NCI-H1417 treated with DMSO at 0.1 percent for 48 hours (cell line): ENCODE results near the gene ARHGAP9.
"Not testable (repeated sequence)": the region's sequence is repeated elsewhere in the genome, so short reads cannot be mapped to it uniquely, and the experiment has no call there.

ENCODE experiments used
- DNase-seq: peaks from one replicate; lab custom pipeline; 2025; lab: John Stamatoyannopoulos, UW

The ARHGAP9 gene

DNA sequence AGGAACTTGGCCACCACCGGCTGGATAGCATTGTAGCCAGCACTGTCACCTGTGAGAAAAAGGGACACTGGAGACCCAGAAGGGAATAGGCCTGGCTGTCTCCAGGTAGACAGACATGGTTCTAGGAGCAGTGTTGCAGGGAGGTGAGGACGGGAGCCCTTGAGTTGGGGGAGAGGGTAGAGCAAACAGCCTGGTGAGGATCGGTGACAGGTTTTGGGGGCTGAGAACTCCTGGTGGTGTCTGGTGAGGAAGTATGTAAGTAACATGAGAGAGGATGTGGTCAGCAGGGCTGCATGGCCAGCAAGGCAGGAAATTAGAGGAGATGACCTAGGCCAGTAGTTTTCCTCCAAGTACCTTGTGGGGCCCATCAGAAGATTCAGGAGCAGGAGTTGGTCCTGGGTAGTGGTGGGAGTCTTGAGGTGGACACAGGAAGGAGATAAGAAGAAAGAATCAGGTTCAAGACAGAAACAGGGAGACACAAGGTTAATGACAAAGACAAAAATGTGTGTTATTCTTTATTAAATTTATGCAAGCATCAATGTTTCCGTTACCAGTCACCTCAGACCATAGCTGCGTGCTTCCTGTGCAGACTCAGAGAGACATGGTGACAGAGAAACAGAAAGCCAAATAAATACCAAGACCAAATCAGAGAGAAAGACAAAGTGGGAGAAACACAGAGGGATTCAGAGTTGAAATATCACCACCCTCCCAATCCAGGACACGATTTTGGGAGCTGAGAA, at the start of gene ARHGAP9:
ARHGAP9 (minus strand) TSS at position 491 of the 740 bp plus-strand sequence; CDS start at position 31, 460 bp downstream.
- DNase-seq, result no peak

DNA sequence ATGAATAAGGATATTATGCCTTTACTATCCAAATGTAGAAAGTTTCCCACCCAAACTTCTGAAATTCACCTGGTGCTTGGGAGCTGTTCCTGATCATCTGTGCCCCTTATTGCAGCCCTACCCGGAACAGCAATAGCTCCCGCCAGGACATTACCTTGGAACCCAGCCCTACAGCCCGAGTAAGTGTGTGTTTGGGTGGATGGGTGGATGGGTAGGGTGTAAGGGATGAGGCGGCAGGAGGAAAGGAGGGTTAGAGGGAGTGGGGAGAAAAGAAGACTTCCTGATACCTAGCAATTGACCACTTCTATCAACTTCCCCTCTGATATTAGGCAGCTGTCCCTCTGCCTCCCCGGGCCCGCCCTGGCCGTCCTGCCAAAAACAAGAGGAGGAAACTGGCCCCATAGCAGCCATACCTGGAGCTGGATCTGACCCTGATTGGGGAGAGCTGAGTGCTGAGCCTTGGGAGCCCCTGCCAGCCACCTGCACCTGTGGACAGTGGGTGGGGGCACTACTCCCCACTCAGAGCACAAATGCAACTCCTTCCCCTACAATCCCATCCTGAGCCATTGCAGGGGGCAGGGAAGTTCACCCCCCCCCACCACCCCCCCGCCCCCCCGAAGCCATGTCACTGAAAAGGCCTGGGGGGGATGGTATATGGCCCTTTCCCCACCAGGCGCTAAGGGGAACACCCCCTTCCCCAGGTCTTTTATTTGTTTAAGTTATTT, 49.3 kb upstream of the ARHGAP9 start:
- no peak for DNase-seq

DNA sequence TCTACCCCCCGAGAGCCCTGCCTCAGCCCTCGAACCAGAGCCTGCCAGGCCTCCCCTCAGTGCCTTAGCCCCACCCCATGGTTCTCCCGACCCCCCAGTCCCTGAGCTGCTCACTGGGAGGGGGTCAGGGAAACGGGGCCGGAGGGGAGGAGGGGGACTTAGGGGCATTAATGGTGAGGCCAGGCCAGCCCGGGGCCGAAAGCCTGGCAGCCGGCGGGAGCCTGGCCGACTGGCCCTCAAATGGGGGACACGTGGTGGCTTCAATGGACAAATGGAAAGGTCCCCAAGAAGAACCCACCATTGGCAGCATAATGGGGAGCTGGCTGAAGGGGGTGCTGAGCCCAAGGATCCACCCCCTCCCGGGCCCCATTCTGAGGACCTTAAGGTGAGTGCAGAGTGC, 48.5 kb upstream of the ARHGAP9 start:
- DNase-seq, result no peak

DNA sequence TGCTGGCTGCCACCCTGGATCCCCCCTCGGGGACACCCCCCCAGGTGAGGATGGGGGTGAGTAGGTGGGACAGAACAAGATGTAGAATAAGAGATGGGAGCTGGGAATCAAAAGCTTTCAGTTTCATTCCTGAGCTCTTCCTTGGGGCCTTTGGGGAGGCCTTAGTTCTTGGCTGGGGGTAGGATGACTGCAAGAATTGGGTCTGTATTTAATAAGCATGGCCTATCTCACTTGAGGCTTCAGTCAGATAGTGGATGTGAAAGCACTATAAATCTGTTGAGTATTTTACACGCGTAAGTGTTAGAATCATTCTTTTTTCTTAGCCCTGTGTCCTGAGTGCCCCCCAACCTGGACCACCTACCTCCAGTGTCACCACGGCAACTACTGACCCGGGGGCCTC, 47.5 kb upstream of the ARHGAP9 start:
- DNase-seq, result no peak

DNA sequence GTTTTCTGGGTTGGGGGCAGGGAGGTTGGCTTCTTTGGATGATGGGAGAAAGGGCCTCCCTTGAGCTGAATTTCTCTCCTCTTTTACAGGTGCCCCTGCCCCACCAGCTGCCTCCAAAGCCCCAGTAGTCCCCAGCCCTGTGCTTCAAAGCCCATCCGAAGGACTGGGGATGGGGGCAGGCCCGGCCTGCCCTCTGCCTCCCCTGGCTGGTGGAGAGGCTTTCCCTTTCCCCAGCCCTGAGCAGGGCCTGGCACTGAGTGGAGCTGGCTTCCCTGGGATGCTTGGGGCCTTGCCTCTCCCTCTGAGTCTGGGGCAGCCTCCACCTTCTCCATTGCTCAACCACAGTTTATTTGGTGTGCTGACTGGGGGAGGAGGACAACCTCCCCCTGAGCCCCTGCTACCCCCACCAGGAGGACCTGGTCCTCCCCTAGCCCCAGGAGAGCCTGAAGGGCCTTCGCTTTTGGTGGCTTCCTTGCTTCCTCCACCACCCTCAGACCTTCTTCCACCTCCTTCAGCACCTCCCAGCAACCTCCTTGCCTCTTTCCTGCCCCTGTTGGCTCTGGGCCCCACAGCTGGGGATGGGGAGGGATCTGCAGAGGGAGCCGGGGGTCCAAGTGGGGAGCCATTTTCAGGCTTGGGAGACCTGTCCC, 46.9 kb upstream of the ARHGAP9 start:
- no peak for DNase-seq

DNA sequence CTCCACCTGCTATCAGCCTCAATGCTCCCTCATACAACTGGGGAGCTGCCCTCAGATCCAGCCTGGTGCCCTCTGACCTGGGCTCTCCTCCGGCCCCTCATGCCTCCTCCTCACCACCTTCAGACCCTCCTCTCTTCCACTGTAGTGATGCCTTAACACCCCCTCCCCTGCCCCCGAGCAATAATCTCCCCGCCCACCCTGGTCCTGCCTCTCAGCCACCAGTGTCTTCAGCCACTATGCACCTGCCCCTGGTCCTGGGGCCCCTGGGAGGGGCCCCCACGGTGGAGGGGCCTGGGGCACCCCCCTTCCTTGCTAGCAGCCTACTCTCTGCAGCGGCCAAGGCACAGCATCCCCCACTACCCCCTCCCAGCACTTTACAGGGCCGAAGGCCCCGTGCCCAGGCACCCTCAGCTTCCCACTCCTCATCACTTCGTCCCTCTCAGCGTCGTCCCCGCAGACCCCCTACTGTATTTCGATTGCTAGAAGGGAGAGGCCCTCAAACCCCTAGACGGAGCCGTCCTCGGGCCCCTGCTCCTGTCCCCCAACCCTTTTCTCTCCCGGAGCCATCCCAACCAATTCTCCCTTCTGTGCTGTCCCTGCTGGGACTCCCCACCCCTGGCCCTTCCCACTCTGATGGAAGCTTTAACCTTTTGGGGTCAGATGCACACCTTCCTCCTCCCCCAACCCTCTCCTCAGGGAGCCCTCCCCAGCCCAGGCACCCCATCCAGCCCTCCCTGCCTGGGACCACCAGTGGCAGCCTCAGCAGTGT, 46.1 kb upstream of the ARHGAP9 start:
- no peak for DNase-seq

DNA sequence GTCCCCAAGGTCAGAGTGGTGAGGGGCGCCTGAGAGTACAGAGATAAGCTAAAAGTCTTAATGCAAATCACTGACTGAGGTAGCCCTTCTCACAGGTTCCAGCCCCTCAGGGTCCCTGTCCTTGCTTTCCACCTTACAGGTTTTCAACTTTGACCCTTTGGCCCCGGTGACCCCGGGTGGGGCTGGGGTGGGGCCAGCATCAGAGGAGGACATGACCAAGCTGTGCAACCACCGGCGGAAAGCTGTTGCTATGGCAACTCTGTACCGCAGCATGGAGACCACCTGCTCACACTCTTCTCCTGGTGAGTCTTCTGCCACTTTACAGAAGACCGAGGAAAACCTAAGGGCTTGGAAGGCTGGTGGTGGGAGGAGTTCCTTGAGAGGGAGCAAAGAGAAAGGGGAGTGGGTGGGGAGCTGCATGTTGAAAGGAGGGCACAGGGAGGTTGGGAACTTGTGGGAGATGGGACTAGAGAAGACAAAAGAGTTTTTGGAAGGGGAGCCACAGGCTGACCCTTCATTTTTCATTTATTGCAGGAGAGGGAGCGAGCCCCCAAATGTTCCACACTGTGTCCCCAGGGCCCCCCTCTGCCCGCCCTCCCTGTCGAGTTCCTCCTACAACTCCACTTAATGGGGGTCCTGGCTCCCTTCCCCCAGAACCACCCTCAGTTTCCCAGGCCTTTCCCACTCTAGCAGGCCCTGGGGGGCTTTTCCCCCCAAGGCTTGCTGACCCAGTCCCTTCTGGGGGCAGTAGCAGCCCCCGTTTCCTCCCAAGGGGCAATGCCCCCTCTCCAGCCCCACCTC, 45.3 kb upstream of the ARHGAP9 start:
- no peak for DNase-seq

DNA sequence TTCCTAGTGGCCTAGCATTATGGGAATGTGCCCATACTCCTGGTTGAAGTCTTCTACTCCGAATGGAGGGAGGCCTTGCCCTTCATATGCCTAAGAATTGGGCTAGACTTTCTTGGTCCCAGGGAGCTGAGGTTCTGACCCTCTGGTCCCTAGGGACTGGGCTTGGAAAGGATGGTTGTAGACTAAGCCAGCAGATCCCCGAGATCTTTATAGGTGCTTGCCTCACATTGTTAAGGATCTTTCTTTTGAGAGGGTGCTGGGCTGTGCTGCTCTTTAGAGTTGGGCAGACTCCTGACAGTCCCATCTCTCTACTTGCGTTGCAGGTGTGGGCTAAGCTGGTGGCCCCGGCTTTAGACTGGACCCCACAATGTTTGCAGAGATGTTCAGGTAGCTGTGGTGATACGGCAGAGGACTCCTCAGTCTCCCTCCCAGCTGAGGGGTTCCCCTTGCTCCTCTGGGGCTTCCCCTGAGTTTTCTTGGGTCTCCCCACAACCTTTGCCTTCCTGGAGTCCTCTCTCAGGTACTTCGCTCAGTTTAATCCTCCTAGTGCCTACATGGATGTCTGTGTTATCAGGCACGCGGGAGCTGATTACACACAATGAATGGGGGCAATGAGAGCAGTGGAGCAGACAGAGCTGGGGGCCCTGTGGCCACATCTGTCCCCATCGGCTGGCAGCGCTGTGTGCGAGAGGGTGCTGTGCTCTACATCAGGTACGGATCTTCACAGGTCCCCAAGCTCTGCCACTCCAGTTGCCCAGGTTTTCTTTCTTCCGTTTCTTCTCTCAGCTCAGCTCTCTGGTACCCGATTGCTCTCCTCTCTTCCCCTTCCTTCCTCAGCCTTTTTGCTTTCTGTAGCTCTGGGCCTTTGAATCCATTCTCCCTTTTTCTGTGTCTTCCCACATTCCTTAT, 44.3 kb upstream of the ARHGAP9 start:
- DNase-seq, result no peak

DNA sequence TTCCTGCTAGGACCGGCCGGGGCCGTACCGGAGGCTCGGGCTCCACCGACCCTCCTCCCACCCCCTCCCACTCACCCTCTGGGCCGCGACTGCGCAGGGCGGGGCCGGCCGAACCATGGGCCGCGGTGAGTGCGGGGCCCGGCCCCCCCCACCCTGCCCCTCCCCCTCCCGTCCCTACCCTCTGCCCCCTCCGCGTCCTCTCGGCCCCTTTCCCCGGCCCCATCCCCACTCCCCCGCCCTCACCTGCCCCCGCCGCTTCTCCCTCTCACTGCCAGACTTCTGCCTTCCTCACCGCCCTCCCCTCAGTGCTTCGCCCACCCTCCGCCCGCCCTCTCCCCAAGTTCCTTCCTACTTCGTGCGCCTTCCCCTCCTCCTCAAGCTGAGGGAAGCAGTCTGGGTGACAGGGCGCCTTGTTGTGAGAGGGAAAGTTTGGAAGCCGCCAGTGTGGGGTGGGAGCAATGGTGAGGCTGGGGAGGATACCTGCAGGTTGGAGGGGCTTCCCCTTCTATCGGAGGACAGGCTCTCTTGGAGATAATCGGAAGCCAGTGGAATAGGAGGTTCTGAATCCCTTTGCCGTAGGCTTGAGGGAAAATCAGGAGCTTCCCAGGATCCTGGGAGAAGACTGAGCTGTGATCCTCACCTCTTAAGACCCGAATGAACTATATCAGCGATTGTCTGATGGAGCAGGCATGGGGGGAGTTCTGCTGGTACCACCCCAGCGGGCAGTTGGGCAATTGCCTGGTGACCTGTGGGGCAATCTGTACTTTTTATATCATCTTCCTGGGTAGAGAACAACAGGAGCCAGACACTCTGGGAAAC, 43.4 kb upstream of the ARHGAP9 start:
- peak; percentile 9 for DNase-seq

DNA sequence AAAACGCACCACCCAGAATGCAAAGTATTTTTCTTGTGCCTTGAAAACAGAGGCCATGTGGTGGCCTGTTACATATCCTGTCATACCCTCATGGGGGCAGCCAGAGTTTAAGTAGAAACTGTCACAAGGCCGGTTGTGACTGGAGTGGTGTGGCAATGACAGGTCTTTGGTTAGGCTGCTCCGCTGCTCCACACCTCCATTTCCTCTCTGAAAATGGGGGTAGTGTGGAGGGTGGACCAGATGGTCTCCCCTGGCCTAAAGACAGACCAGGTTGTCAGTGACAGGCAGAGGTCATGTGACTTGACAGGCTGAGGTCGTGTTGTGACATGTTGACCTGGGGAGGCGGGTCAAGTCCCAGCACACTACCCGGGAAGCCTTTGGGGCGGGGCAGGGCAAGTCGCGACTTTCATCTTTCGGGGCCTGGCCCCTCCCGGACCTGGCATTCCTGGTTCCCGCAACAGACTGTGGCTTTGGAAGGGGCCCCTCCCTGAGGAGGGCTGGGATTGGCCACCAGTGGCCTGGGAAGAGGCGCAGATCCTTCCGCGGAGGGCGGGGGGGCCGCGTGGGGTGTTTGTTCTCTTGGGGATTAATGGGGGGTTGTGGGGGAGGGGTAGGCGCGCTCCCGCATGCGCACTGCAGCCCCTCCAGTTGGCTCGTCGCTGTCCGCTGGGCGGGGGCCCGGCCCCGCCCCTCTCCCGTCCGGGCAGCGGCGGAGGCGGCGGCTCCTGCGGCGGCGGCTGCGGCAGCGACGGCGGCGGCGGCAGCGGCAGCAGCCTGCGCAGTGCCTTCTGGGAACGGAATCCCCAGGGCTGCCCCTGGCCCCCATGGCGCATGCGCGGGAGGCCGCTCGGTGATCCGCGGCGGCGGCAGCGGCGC, 42.6 kb upstream of the ARHGAP9 start, which contains the start of gene MBD6:
MBD6 (plus strand) TSS at position 814 of the 876 bp plus-strand sequence. CDS start 1,480 bp downstream, outside the sequence.
- peak; percentile 70 for DNase-seq

DNA sequence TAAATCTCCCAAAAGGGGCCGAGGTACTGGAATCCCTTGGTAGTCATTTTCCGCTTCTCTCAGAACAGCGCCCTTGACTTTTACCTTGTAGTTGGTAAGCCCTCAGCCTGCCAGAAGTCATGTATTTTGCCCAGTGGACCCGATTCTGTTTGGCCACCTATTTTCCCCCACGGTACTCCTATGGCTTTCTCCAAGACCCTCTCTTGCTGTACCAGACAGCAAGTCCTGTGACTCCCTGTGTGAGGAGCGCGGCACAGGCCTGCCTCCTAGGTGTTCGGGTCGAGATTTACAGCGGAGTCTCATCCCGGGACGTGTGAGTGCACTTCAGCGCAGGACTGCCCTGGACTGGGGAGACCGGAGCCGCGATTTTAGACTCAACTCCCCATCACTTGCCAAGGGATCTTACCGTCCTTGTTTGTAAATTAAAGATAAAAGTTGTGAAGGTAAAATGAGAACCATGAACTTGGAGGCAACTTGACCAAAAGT, 41.9 kb upstream of the ARHGAP9 start:
- DNase-seq, result no peak

DNA sequence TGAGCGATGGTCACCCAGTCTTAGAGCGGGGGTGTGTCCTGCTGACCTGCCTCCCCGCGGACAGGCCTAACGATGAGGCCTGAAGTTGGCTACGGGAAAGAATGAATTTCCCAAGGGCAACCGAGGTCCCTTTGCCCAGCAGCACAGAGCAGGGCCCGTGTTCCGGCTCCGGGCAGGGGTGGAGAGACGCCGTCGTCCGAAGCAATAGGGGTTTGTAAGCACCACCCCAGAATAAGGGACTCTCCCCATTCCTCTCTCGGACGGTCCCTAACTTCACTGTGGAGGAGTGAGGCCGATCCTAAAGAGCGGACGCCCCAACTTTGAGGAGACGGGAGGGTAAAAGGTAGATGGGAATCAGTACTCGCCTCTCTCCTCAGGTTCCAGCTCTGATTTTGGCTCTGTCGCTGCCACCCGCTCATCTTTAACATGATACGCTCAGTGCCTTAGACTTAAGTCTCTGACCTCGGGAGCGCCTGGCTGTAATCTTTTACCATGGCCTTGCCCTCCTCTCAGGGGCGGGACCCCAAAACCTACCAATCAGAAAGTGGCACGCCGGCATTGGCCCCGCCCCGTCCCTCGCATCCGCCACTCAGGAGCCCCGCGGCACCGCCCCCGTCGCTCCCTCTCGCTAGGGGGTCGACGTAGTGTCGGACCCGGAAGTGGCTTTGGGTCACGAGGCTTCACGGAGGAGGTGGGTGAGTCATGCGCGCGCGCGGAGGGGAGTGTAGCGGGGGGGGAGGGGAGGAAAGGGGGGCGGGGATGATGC, 40.6 kb upstream of the ARHGAP9 start, which contains the start of gene DDIT3:
DDIT3 (minus strand) TSS at position 462 of the 766 bp plus-strand sequence. CDS start 3,108 bp downstream, outside the sequence.
- peak; percentile 95 for DNase-seq

DNA sequence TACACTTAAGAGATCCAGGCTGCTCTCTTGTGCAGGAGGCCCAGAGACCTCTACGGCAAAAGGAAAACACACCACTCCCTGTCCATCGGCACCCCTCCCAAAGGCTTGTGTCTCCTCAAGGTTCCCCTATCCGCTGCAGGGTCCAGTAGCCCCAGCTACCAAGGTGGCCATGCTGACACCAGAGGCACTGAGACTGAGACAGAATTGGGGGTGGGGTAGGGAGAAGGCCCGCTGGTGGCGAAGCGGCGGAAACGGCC, 40.1 kb upstream of the ARHGAP9 start:
- no peak for DNase-seq

DNA sequence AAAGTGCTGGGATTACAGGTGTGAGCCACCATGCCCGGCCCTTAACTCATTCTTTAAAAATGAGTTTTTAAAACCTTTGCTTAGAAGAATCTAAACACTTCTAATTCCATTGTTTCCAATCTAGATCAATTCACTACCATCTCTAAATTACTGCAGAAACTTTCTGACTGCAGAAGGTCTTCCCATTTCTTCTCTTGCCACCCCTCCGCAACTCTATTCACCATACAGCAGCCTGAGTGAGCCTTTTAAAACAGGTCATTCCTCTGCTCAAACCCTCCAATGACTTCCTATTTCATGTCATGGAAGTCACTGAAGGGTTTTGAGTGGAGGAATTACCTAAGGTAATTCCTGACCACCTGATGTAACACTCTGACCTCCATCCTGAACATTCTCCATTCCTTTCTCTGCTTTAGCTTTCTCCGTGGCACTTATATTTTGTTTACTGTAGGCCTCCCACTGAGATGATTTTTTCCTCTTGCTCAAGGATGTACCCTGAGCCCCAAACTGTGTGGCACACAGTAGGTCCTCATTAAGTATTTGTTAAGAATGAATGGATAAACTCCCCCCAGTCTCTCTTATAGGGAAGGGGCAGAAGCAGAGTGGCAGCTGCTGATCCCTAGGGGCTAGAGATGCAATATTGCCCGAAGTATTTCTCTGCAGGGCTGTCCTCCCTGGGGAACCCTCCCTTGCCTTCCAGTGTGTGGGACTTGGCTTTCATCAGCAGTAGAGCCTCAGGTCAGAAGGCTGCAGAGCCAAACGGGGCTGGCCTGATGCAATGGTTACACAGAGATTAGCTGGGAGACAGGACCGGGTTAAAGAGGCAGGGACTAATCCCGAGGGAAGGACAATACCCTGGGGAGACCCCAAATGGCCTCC, 39.5 kb upstream of the ARHGAP9 start:
- no peak for DNase-seq

DNA sequence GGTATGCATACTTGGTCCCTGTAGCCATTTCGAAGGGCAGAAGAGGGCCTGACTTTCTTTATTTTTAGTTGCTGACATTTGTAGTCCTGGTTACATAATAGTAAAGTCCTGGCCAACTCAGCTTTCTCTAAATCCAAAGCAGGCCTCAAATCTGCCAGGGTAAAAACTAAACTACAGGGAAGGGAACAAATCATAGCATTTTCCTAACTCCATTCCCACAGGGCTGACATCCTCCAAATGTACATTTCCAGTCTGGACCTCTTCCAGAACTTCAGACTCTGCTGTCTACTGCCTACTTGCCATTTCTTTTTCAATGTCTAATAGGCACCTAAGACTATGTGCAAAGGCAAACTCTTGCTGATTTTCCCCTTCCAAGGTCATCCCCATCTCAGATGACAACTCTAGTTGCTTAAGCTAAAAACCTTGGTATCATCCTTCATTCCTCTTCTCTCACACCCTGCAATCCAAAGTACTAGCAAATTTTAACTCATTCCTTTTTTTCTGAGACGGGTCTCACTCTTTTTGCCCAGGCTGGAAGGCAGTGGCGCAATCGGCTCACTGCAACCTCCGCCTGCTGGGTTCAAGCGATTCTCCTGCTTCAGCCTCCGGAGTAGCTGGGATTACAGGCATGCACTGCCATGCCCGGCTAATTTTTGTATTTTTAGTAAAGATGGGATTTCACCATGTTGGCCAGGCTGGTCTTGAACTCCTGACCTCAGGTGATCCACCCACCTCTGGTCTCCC, 38.7 kb upstream of the ARHGAP9 start:
- no peak for DNase-seq

DNA sequence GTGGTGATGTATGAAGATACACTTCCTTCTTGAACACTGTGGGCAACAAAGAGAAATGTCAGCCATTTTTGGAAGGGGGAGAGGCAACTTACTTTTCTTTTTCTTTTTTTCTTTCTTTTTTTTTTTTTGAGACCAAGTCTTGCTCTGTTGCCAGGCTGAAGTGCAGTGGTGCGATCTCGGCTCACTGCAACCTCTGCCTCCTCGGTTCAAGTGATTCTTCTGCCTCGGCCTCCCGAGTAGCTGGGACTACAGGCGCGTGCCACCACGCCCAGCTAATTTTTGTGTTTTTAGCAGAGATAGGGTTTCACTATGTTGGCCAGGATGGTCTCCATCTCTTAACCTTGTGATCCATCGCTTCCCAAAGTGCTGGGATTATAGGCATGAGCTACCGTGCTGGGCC, 38.1 kb upstream of the ARHGAP9 start:
- not testable (repeated sequence) for DNase-seq
